Fibroblast of lung (primary cell): ENCODE results near the gene IL23R.

Source experiments
- CTCF ChIP-seq, 2 donors: IDR thresholded peaks in 1 of 2; conservative IDR thresholded peaks in 1 of 2; 1 replicate in 1 of 2; 2 replicates in 1 of 2; pipeline ENCODE4 v1.5.1; 2011 to 2012; ENCODE audit warnings: low read length in 2 of 2, control low read depth in 1 of 2, inconsistent platforms in 1 of 2, low read depth in 1 of 2, mild to moderate bottlenecking in 1 of 2
- EZH2 ChIP-seq: IDR thresholded peaks from 2 replicates; pipeline ENCODE4 v1.5.1; 2012; ENCODE audit warnings: low read length, control low read depth, mild to moderate bottlenecking; ENCODE audit errors: missing control alignments

DNA sequence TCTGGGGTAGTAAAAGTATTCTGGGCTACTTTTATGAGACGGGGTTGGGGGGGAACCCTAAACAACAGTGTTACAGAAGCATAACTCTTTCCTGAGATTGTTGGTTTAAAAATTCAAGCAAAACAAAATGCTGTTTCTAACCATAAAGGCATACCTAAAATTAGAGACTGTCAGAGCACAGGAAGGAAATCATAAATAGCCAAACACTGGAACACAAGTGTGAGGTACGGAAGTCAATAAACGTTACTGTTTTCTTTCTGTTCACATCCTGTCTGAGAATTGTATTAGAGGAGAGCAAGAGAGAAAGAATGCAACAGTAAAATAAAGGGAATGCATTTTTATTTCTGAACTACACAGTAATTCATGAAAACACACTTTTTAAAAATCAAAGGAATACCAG, 98.6 kb downstream of the IL23R start:
- TF ChIP-seq EZH2: no peak
- TF ChIP-seq CTCF (conservative IDR thresholded peaks at IDR 0.05 in 1 of 2, IDR thresholded peaks at IDR 0.05 in 1 of 2; ENCODE audit: low read depth in 1 of 2, low read length in 2 of 2): no peak
